HG03442 (cell line): ENCODE measurements around the gene ZNF700.
"Not testable (repeated sequence)": the region's sequence is repeated elsewhere in the genome, so short reads cannot be mapped to it uniquely, and the experiment has no call there.

ENCODE experiments used
- ATAC-seq: cut with Tn5 transposase; IDR thresholded peaks from one replicate; pipeline ENCODE4 v1.9.1; 2021; ENCODE audit warnings: mild to moderate bottlenecking, moderate library complexity; ENCODE audit not compliant: unreplicated experiment

Gene ZNF700

DNA sequence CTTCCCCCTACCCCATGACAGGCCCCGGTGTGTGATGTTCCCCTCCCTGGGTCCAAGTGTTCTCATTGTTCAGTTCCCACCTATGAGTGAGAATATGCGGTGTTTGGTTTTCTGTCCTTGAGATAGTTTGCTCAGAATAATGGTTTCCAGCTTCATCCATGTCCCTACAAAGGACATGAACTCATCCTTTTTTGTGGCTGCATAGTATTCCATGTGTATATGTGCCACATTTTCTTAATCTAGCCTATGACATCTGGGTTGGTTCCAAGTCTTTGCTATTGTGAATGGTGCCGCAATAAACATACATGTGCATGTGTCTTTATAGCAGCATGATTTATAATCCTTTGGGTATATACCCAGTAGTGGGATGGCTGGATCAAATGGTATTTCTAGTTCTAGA, 13.5 kb downstream of the ZNF700 start:
- not testable (repeated sequence) for ATAC-seq

DNA sequence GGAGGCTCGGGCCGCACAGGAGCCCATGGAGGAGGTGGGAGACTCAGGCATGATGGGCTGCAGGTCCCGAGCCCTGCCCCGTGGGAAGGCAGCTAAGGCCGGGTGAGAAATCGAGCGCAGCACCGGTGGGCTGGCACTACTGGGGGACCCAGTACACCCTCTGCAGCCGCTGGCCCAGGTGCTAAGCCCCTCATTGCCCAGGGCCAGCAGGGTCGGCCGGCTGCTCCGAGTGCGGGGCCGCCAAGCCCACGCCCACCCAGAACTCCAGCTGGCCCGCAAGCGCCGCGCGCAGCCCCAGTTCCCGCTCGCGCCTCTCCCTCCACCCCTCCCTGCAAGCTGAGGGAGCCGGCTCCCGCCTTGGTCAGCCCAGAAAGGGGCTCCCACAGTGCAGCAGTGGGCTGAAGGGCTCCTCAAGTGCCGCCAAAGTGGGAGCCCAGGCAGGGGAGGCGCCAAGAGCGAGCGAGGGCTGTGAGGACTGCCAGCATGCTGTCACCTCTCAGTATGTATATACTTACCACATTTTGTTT, 16.5 kb downstream of the ZNF700 start:
- ATAC-seq = not testable (repeated sequence)

DNA sequence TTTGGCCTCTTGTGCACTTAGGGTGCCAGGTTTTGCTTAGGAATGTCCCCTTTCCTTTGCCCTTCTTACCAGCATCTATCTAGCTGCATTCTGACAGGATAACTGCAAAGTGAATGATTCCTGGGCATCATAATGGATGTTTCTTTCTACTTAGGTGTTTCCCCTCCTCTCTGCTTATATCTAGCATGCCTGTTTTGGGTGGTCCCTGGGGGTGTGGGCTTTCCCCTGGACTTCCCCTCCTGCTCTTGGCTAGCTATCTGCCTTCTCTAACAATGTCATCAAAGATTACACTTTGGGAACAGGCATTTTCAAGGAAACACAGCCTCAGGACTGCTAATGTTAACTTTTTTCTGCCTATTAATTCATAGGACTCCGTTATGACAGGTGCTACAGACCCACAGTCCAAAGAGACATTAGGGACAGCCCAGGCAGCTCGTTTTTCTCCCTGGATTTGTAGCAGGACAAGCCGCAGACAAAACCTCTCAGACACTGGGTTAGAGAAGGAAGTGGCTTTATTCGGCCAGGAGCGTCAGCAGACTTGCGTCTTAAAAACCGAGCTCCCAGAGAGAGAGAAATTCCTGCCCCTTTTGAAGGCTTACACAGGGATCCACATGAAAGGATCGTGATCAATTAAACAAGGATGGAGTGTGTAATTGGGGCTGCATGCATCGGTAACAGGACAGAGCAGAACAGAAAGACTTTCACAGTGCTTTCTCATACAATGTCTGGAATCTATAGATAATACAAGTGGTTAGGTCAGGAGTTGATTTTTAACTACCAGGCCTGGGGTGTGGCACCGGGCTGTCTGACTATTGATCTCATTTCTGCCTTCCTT, 17.3 kb downstream of the ZNF700 start:
- no peak for ATAC-seq

DNA sequence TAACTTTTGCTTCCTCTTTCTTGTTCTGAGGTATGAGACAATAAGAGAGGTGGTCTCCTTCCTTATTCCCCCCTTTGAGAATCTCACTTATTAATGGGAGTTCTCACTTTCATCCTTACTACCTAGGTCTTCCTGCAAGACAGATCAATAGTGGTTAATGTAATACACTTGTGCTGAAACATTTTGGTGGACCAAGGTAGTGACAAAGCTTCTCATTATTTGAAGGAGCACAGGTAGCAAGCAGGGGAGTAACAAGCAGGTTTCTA, 17.9 kb downstream of the ZNF700 start:
- ATAC-seq = no peak

DNA sequence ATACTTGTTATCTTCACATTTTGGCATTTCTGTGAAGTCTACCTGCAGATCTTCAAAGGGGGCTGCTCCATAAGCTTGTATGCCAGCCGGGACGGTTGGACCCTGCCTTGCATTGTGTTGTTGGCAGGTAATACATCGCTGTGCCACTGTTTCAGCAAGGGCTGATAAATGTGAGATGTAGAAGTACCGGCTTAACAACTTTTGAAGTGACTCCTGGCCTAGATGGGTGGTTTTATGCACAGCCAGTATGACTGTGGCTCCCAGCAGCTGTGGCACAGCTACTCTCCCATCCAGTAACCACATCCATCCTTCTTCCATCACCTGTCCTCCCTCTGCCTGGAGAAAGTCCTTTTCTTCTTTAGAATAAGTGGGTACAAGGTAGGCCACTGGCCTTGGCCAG, 19.7 kb downstream of the ZNF700 start:
- ATAC-seq = no peak

DNA sequence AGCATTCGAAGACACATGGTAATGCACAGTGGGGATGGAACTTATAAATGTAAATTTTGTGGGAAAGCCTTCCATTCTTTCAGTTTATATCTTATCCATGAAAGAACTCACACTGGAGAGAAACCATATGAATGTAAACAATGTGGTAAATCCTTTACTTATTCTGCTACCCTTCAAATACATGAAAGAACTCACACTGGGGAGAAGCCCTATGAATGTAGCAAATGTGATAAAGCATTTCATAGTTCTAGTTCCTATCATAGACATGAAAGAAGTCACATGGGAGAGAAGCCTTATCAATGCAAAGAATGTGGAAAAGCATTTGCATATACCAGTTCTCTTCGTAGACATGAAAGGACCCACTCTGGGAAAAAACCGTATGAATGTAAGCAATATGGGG, 23.7 kb downstream of the ZNF700 start:
- ATAC-seq = no peak

DNA sequence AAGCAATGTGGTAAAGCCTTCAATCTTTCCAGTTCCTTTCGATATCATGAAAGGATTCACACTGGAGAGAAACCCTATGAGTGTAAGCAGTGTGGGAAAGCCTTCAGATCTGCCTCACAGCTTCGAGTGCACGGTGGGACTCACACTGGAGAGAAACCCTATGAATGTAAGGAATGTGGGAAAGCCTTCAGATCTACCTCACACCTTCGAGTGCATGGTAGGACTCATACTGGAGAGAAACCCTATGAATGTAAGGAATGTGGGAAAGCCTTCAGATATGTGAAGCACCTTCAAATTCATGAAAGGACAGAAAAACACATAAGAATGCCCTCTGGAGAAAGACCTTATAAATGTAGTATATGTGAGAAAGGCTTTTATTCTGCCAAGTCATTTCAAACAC, 24.3 kb downstream of the ZNF700 start:
- ATAC-seq = no peak

DNA sequence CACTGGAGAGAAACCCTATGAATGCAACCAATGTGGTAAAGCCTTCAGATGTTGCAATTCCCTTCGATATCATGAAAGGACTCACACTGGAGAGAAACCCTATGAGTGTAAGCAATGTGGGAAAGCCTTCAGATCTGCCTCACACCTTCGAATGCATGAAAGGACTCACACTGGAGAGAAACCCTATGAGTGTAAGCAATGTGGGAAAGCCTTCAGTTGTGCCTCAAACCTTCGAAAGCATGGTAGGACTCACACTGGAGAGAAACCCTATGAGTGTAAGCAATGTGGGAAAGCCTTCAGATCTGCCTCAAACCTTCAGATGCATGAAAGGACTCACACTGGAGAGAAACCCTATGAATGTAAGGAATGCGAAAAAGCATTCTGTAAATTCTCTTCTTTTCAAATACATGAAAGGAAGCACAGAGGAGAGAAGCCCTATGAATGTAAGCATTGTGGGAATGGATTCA, 24.7 kb downstream of the ZNF700 start:
- ATAC-seq = not testable (repeated sequence)

DNA sequence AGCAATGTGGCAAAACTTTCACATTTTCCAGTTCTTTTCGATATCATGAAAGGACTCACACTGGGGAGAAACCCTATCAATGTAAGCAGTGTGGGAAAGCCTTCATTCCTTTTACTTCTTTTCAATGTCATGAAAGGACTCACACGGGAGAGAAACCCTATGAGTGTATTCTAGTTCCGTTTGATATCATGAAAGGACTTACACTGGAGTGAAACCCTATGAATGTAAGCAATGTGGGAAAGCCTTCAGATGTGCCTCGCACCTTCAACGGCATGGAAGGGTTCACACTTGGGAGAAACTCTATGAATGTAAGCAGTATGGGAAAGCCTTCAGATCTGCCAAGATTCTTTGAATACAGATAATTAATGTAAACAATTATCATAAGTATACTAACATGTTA, 25.4 kb downstream of the ZNF700 start:
- no peak for ATAC-seq

DNA sequence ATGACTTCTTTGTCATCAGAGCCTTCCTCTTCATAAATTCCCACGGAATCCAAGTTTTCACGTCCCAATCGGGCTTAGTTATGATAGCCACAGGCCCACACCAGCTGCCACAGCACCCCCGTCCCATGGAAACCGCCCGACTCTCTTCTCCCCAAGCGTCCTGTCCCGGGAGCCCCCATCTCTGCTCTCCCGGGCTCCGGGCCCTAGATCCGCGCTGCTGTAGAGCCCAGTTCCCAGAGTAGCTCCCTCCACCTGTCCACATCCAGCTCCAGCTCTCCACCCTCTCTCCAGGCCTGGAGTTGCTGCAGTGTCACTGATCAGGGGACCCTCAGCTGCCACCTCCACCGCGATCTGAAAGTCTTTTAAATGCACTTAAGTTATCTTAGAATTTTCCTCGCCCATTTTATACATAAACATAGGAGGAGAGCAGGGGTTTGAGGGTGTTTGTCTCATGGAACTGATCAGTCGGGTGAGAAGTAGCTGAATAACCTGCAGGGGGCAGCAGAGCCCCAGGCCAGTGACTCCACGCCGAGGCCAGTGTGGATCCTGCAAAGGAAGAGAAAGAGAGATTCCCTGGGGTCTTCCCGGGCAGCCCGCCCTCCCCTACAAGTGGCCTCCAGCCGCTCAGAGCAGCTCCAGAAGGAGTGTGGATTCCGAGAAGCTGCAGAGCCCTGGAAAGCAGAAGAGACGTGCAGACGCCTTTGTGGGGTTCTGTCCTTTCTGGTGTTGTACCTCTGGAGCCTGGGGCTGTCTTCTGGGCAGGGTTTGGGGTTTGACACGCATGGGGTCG, 38.9 kb downstream of the ZNF700 start:
- no peak for ATAC-seq

DNA sequence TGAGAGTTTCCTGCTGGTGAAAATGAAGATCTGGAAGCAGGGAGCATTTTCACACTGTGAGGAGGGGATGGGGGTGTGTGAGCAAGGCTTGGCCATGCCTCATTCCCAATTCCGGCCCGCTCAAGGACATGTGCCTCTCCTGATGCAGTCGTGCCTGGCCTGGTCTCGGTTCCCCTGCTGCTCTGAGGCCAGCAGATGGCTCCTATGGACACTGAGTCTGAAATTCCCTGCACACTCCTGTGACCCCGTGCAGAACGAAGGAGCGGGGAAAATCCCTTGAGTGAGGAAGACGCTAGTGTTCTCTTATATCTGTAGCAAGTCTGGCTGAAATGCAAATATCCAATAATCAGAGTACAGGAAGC, 39.6 kb downstream of the ZNF700 start:
- ATAC-seq = peak; percentile 14

DNA sequence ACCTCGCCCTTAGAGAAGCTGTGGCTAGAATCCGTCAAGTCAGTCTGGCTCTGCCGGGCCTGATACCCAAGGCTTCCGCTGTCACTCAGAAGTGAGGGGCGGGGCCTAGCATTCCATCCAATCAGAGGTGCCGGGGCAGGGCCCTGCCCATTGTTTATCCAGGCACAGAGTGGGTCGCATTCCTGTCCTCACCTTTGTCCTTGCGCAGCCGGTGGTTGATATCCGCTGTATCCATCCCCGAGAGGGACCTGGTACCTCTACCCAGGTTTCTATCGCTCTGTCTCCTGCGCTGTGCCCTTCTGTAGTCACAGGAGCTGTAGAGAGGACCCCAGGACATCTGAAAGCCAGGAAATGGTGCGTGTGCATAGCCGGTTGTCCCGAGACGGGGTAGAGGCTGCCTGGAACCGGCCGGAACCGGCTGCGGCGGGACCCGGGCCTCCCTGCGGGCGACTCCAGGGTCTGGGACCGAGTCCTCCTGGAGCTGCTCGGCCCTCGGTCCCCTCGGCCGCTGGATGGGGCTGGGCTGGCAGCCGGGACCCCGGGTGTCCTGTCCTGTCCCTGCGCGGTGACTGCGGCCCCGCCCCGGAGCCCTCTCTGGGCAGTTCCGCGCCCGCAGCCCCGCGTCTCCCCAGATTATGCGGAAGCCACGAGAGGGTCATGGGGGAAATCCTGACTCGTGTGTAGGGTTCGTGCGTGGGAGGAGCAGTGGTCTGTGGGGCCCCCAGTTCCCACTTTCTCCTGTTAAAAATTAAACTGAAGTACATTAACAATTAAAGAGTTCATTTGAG, 40.1 kb downstream of the ZNF700 start, which contains the start of gene ZNF763:
TSS of gene ZNF763 (plus strand) at position 183 of the 788 bp plus-strand sequence. CDS start at position 352, 169 bp downstream.
- ATAC-seq = peak; percentile 84

DNA sequence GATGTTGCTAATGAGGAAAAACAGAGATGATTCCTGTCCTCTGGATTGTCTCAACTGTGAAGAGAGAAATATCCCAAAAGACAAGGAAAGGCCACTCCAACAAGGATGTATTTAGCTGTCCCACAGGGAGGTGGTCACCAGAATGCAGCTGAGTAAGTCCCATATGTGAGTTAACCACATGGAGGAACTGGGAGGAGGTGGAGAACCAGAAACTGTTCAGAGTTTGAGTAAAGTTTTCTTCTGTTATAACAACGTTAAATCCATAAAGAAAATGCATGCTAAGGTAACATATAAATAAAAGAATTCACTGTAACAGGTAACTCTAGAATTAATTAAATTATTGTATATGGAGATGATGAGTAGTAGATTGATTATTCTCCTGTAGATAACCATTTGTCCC, 45.3 kb downstream of the ZNF700 start:
- no peak for ATAC-seq

DNA sequence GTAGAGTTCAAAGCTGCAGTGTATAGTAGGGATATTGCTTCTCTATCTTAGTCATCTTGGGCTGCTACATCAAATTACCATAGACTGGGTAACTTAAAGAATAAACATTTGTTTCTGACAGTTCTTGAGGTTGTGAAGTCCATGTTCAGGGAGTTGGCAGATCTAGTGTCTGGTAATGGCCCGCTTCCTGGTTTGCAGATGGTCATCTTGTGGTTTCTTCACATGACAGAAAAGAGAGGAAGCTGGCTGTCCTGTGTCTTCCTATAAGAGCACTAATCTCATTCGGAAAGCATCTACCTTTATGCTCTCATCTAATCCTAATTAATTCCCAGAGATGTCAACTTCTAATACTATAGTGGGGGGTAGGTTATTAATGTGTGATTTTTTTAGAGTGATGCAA, 46.1 kb downstream of the ZNF700 start:
- ATAC-seq = no peak

DNA sequence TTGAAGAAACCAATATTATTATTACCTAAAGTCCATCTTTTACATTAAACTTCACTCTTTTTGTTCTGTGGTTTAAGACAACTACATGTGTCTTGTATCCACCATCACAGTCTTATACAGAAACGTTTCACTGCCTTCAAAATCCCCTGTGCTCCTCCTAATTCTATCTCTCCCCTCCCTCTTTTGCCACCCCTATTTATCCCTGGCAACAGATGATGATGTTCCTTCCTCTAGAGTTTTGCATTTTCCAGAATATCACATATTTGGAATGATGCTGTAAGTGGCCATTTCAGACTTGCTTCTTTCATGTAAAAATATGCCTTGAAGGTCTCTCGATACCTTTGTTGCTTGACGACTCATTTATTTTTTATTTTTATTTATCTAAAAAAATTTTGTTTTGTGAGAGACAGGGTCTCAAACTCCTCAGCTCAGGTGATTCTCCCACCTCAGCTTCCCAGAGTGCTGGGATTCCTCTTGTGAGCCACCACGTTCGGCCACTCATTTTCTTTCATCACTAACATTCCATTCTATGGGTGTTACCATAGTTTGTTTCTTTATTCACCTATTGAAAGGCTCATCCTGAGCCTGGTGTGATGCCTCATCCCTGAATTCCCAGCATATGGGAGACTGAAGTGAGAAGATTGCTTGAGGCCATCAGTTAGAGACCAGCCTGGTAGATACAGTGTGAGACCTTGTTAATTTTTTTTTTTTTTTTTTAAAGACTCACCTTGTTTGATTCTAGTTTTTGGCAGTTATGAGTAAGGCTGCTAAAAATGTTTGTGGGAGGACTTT, 48.3 kb downstream of the ZNF700 start:
- ATAC-seq = no peak

DNA sequence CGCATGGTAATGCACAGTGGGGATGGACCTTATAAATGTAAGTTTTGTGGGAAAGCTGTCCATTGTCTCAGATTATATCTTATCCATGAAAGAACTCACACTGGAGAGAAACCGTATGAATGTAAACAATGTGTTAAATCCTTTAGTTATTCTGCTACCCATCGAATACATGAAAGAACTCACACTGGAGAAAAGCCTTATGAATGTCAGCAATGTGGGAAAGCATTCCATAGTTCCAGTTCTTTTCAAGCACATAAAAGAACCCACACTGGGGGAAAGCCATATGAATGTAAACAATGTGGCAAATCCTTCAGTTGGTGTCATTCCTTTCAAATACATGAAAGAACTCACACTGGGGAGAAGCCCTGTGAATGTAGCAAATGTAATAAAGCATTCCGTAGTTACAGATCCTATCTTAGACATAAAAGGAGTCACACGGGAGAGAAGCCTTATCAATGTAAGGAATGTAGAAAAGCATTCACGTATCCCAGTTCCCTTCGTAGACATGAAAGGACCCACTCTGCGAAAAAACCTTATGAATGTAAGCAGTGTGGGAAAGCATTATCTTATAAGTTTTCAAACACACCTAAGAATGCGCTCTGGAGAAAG, 53.7 kb downstream of the ZNF700 start:
- ATAC-seq = no peak

DNA sequence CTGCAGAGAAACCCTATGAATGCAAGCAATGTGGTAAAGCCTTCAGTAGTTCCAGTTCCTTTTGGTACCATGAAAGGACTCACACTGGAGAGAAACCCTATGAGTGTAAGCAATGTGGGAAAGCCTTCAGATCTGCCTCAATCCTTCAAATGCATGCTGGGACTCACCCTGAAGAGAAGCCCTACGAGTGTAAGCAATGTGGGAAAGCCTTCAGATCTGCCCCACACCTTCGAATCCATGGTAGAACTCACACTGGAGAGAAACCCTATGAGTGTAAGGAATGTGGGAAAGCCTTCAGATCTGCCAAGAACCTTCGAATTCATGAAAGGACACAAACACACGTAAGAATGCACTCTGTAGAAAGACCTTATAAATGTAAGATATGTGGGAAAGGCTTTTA, 54.6 kb downstream of the ZNF700 start:
- ATAC-seq = no peak

DNA sequence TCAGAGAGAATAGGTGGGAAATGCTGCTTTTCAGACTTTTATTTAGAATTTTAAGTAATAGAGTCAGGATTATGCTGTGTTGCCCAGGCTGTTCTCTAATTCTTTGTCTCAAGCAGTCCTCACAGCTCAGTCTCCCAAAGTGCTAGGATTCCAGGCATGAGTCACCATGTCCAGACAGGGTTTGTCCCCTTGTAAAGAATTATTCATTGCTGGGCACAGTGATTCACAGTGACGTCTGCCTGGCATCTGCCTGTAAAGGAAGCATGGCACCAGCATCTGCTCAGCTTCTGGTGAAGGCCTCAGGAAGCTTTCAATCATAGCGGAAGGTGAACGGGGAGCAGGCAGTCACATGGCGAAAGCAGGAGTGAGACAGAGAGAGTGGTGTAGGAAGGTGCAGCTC, 57.6 kb downstream of the ZNF700 start:
- no peak for ATAC-seq

DNA sequence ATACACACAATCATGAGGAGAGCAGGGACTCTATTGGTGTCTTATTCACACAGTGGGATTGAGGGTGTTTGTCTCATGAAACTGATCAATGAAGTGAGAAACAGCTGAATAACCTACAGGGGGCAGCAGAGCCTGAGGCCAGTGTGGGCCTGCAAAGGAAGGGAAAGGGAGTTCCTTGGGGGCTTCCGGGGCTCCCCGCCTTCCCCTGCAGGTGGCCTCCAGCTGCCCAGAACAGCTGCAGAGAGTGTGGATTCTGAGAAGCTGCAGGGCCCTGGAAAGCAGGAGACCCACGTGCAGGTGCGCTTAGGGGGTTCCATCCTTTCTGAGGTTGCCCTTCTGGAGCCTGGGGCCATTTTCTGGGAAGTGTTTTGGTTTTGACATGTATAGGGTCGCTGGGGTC, 60.1 kb downstream of the ZNF700 start:
- no peak for ATAC-seq

DNA sequence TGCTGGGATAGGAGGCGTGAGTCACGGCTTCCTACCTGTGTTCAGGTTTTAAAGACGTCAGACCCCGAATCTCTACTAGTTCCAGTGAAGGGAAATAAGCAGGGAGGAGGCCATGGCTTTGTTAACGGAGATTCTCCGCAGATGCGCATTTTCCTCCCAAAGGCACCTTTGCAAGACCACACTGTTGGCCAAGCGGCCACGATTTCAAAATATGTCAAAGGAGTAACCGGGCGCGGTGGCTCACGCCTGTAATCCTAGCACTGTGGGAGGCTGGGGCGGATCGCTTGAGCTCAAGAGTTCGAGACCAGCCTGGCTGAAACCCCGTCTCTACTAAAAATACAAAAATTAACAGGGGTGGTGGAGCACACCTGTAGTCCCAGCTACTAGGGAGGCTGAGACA, 61.8 kb downstream of the ZNF700 start:
- ATAC-seq = no peak
